DMS153 treated with DMSO at 0.1 percent for 48 hours (cell line): ENCODE measurements around the gene E2F2.

ENCODE experiments used
- DNase-seq: peaks from one replicate; lab custom pipeline; 2025; ENCODE audit not compliant: unreplicated experiment; lab: John Stamatoyannopoulos, UW

The E2F2 gene

GRCh38 chr1:23530747-23531561, at the start of gene E2F2:
Gene E2F2, minus strand, starts transcription at chr1:23531233. Its CDS starts 440 bp downstream, at chr1:23530793.
- DNase-seq = peak; percentile 60

- no peak for DNase-seq
These were observed 47.9 kb upstream of the E2F2 start for GRCh38 chr1:23578997-23579363.

GRCh38 chr1:23578311-23578996, 47.4 kb upstream of the E2F2 start:
- DNase-seq = no peak

DNA sequence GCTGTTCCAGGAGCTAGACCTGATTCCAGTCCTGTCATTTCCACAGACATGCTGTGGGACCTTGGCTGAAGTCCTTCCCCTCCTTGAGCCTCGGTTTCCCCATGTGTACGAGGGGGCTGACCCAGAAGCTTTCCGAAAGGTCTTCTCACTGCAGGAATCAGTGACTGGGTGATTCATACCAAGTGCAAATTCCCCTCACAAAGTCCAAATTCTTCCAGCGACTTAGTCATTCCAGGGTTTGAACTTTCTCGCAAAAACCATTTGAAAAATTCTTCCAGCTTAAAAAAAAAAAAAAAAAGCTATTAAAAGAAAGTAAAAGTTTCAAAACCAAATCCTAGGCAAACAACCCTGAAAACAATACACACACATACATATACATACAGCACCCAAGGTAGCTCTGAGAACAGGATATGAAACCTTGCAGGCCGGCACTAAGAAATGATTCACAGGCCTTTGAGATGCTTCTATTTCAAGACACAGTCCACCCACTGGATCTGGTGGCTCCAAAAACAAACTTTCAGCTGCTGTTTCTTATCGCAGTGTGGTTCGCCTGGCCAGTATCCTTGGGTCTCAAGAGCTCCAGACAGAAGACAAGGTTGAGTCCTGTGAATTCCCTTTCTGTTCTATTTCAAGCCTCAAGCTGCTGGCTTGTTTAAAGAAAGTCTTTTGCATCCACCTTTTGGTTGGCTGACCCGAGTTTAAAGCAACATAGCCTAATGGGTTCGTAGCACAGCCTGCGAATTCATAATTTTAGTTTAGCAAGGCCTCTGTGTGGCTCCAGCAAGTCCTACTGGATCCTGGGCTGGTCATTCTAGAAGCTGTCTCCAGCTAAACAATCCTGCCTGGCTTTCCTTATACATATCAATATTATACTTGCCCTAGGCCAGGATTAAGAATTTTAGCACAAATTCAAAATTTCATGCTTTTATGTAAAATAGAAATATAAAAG, 46.3 kb upstream of the E2F2 start:
- no peak for DNase-seq

DNA sequence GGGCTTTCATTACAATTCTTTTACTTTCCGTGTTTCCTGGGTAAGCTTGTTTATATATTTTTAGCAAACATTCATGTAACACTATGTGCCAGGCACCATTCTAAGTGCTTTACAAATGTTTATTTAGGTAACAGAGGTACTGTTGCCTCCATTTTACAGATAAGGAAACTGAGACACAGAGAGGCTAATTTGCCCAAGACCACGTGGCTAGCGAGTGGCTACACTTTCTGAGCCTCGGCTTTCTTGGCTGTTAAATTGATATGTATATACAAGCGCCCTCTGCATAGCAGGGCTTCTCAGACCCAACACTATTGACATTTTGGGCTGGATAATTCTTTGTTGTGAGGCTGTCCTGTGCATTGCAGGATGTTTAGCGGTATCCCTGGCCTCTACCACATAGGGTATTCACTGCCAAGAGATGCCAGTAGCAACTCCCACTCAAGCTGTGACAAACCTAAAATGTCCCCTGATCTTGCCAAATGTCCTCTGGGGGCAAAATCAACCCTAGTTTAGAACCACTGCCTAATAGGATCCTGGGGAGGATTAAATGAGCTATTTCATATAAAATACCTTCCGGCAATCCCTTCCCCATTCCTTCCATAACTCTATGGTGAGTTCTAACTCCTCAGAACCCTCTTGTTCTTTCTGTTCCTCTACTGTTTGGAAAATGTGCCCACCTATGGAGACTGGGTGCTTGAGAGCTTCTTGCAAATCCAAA, 45.5 kb upstream of the E2F2 start:
- no peak for DNase-seq

GRCh38 chr1:23575226-23575810, 44.3 kb upstream of the E2F2 start:
- DNase-seq = no peak

- no peak for DNase-seq
These were observed 43.3 kb upstream of the E2F2 start for GRCh38 chr1:23574265-23574754.

GRCh38 chr1:23573574-23574182, 42.6 kb upstream of the E2F2 start:
- no peak for DNase-seq

DNA sequence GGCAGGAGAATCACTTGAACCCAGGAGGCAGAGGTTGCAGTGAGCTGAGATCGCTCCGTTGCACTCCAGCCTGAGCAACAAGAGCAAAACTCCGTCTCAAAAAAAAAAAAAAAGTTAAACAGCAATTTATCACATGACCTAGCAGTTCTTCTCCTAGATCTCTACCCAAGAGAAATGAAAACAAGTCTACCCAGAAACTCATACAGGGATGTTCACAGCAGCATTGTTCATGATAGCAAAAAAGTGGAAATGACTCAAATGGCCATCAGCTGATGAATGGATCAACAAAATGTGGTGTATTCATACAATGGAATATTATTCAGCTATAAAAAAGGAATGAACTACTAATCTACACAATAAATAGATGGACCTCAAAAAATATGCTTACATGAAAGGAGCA, 40.4 kb upstream of the E2F2 start:
- no peak for DNase-seq

DNA sequence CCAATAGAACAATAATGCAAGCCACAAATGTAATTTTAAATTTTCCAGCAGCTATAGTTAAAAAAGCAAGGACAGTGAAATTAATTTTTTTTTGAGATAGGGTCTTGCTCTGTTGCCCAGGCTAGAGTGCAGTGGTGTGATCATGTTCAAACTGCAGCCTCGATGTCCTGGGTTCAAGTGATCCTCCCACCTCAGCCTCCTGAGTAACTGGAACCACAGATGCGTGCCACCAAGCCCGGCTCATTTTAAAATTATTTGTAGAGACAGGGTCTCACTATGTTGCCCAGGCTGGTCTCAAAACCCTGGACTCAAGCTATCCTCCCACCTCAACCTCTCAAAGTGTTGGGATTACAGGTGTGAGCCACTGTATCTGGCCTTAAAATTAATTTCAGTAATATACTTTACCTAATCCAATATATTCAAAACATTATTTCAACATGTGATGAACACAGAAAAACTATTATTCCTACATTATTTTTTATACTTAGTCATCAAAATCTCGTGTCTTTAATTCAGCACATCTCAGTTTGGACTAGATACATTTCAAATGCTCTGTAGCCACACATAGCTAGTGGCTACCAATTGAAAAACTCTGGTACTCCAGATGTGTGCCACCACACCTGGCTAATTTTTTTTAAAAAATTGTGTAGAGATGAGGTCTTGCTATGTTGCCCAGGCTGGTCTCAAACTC, 39.1 kb upstream of the E2F2 start:
- DNase-seq = no peak

DNA sequence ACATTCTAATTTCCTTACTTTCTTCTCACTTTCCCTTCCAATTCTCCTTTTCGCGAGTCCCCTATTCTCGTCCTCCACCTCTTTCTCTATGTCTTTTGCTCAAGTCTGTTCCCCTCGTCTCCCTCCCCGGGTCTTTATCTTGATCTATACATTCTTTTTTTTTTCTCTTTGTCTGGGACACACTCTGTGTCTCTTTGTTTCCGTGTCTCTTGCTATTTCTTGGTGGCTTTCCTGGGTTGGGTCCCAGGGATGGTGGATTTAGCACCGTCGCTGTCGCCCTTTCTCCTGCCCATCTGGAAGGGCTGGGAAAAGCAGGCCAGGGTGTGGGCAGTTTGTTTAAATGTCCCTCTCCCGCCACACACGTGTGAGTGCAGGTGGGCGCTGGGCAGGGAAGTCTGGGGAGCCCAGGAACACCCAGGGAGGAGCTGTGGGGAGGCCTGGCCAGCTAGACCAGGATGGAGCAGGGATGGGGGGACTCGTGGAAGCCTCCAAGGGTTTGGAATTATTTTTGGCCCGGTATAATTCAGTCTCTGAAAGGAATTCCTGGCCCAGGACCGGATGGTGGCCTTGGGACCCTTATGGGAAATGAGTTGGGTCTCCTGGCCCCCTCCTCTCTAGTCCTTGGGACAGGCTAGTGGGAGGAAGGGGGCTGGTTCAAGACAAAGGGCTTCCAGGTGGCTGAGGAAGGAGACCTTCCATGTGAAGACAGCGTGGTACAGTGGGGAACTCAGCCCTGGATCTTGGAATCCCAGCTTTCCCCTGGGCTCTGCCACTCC, 37.8 kb upstream of the E2F2 start:
- DNase-seq = no peak

DNA sequence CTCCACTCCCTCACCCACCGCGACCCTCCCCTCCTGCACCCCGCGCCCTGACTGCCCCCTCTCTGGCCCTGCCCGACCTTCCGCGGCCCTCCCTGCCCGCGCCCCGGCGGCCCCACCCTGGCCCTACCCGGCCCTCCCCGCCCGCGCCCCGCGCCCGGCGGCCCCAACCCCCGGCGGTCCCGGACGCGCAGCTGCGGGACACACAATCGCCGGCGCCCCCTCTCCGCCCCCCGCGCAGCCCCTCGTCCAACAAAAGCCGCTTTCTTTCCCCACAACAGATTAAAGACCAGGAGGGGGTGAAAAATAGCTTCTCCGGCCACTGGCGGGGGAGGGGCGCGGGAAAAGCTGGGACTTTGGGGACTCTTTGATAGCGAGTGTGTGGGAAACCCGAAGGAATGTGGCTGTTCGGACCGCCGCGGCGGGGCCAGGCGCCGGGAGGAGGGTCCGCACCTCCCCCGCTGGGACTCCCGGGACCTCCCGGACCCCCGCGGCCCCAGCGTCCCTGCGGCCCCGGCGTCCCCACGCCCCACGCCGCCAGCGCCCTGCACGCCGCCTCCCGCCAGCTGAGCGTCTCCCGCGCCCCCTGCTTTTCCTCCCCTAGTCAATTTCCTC, 37.1 kb upstream of the E2F2 start:
- no peak for DNase-seq

DNA sequence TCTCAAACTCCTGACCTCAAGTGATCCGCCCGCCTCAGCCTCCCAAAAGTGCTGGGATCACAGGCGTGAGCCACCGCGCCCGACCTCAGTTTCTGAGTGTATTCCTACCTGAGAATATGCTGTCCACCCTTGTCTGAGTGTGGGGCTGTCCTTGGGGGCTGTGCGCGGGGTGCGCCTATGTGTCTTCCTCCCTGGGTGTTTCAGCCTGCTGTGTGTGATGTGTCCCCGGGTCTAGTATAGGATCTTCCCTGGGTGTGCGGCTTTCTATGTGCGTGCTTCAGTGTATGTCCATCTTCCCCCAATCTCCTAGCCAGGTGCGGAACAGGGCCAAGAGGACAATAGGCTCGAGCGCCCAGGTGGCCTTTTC, 36.6 kb upstream of the E2F2 start:
- no peak for DNase-seq

DNA sequence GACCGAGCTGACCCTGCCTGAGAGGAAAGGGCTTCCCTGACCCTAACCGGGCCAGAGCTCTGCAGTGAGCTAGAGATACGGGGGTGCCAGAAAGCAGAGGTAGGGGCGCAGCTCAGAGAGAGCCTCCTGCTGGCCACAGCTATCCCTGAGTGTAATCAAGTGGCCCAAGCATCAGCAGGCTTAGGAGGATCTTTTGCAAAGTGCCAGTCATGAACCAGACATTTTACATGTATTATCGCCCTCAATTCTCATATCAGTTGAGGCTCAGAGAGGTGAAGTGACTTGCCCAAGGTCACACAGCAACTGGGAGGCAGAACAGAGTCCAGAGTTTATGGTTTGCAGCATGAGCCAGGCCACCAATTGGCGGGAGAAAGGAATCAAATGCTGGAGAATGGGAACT, 35.3 kb upstream of the E2F2 start:
- DNase-seq = no peak

- no peak for DNase-seq
These were observed 34.7 kb upstream of the E2F2 start for GRCh38 chr1:23565776-23566175.

- DNase-seq = no peak
These were observed 33.6 kb upstream of the E2F2 start for GRCh38 chr1:23564529-23565122.

DNA sequence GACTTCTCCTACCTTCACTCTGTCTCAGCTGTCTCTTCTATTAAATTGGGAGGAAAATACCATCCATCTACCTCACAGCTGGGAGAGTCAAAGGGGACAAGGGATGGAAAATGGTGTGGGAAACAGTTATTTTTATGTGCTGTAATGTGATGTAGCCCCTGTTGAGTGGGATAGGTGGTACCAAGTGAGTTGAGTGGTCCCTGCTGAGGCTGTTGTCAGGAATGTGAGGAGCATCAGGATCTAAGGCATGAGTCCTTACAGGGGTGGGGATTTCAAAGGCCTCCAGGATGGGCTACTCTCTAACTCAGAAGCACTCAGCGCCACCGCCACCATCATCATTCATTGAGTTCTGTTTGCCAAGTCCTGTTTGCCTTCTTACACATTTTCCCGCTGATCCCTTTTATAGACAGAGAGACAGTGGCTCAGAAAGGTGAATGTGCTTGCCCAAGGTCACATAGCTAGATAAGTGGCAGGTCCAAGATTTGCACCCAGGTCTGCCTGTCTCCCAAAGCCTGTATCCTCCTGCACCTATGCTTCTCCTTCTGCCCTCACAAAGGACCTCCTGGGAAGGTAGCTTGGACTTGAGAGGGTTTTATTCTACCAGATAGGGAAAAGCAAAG, 32.8 kb upstream of the E2F2 start:
- DNase-seq = no peak
